Measurements from ENCODE around the gene DAB2IP. TPM values are rescaled to one million over a fixed set of nuclear protein-coding genes. Genes with fewer than 3 reads are reported as not detected.

The DAB2IP gene
- total RNA-seq, 6 donors from 2014 or later, result 61.8 to 98.0 (median 77.2) TPM

GRCh38 chr9:121658591-121658990, 7.2 kb downstream of the DAB2IP start:
- Histone ChIP-seq H3K4me1 (peaks cover 17 to 31% (median 21%) of the 10 kb centered on the region in 4 donors), H3K36me3 (no peaks in the 10 kb centered on the region), H3K27ac (peak overlapping the region in 3 of 4 donors; percentile 20 to 71 (median 67)), H3K9me3 (no peaks in the 10 kb centered on the region), H3K4me3 (peak overlapping the region in 1 of 4 donors; percentile 13), H3K27me3 (no peaks in the 10 kb centered on the region)
- TF ChIP-seq EP300 (IDR thresholded peaks at IDR 0.05) (no peak), POLR2A (IDR thresholded peaks at IDR 0.05) (no peak), POLR2AphosphoS5 (IDR thresholded peaks at IDR 0.05) (no peak)
- TF ChIP-seq, protein P1, sequence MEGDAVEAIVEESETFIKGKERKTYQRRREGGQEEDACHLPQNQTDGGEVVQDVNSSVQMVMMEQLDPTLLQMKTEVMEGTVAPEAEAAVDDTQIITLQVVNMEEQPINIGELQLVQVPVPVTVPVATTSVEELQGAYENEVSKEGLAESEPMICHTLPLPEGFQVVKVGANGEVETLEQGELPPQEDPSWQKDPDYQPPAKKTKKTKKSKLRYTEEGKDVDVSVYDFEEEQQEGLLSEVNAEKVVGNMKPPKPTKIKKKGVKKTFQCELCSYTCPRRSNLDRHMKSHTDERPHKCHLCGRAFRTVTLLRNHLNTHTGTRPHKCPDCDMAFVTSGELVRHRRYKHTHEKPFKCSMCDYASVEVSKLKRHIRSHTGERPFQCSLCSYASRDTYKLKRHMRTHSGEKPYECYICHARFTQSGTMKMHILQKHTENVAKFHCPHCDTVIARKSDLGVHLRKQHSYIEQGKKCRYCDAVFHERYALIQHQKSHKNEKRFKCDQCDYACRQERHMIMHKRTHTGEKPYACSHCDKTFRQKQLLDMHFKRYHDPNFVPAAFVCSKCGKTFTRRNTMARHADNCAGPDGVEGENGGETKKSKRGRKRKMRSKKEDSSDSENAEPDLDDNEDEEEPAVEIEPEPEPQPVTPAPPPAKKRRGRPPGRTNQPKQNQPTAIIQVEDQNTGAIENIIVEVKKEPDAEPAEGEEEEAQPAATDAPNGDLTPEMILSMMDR (IDR thresholded peaks at IDR 0.05), result no peak
- WGBS, 2 donors, result 81% methylated on average over 10 of the region's 10 CpGs
- DNase-seq (no peak), ATAC-seq (ENCODE audit: low FRiP score in 2 of 2) (no peak)

GRCh38 chr9:121660367-121660766, 8.9 kb downstream of the DAB2IP start:
- Histone ChIP-seq H3K36me3 (no peaks in the 10 kb centered on the region), H3K9me3 (no peaks in the 10 kb centered on the region), H3K4me3 (no peak overlapping the region), H3K27me3 (no peaks in the 10 kb centered on the region), H3K4me1 (peaks cover 17 to 26% (median 21%) of the 10 kb centered on the region in 4 donors), H3K27ac (no peak overlapping the region)
- DNase-seq (no peak), ATAC-seq (ENCODE audit: low FRiP score in 2 of 2) (no peak)
- TF ChIP-seq, protein P1 (IDR thresholded peaks at IDR 0.05), result no peak
- no peak for TF ChIP-seq EP300 (IDR thresholded peaks at IDR 0.05)
- no peak for TF ChIP-seq POLR2A (IDR thresholded peaks at IDR 0.05)
- TF ChIP-seq POLR2AphosphoS5 (IDR thresholded peaks at IDR 0.05), result no peak
- 74 to 82% methylated on average over 6 of the region's 6 CpGs for WGBS, 2 donors

DNA sequence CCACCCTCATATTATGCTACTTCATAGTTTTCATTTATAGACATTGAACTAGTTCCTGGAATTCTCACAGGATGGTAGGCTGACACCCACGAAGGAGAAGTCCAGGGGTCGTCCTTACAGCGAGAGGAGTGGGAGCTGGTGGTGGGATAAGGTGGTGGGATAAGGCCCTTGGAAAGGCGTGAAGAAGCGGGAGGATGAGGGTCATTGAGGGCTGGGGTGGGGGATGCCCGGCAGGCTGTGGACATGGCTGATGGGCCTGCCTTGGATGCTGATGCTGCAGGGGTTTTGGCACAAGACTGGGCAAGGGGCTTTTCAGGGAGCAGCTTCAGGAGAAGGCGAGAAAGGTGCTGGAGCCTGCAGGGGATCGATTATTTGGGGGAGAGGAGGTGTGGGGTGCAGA, 9.4 kb downstream of the DAB2IP start:
- Histone ChIP-seq H3K4me3 (no peak overlapping the region), H3K27me3 (no peaks in the 10 kb centered on the region), H3K4me1 (peaks cover 17 to 26% (median 21%) of the 10 kb centered on the region in 4 donors), H3K36me3 (no peaks in the 10 kb centered on the region), H3K9me3 (no peaks in the 10 kb centered on the region), H3K27ac (no peak overlapping the region)
- TF ChIP-seq EP300 (IDR thresholded peaks at IDR 0.05), result no peak
- no peak for TF ChIP-seq POLR2A (IDR thresholded peaks at IDR 0.05)
- no peak for TF ChIP-seq POLR2AphosphoS5 (IDR thresholded peaks at IDR 0.05)
- TF ChIP-seq, protein P1 (IDR thresholded peaks at IDR 0.05), result no peak
- DNase-seq (no peak), ATAC-seq (ENCODE audit: low FRiP score in 2 of 2) (no peak)
- WGBS, 2 donors, result 87 to 90% methylated on average over 8 of the region's 8 CpGs

- H3K27me3 ChIP-seq, result no peaks in the 10 kb centered on the region
- TF ChIP-seq EP300 (IDR thresholded peaks at IDR 0.05) (no peak), POLR2AphosphoS5 (IDR thresholded peaks at IDR 0.05) (no peak), POLR2A (IDR thresholded peaks at IDR 0.05) (no peak)
- TF ChIP-seq, protein P1 (IDR thresholded peaks at IDR 0.05), result no peak
- H3K4me3 ChIP-seq, result no peak overlapping the region
- no peaks in the 10 kb centered on the region for H3K9me3 ChIP-seq
- H3K27ac ChIP-seq, result no peak overlapping the region
- H3K4me1 ChIP-seq, result peaks cover 17 to 26% (median 21%) of the 10 kb centered on the region in 4 donors
- WGBS, 2 donors, result 92 to 100% methylated on average over 2 to 5 of the region's 5 CpGs
- ATAC-seq (ENCODE audit: low FRiP score in 2 of 2) (no peak), DNase-seq (no peak)
- H3K36me3 ChIP-seq, result no peaks in the 10 kb centered on the region
These were observed 9.9 kb downstream of the DAB2IP start for GRCh38 chr9:121661328-121661727.

DNA sequence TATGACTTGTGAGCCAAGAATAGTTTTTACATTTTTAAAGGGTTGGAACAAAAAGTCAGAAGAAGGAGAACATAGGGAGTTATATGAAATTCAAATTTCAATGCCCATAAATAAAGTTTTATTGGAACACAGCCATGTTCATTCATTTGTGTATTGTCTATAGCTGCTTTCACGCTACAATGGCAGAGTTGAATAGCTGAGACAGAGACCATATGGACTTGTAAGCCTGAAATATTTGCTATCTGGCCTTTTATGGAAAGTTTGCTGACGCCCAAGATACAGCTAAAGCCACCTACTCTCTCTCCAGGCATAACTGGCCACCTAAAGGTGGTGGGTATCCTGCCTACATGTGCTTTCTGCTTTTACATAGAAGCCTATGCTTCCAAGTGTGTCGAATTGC, 10.9 kb downstream of the DAB2IP start:
- ATAC-seq (ENCODE audit: low FRiP score in 2 of 2), result no peak
- Histone ChIP-seq H3K27ac (no peak overlapping the region), H3K4me1 (peaks cover 12 to 20% (median 15%) of the 10 kb centered on the region in 4 donors)

More for the DNA sequence above, 10.9 kb downstream of the DAB2IP start:
- DNase-seq, result no peak
- WGBS, 2 donors, result 72 to 79% methylated on average over 3 of the region's 3 CpGs
- H3K9me3 ChIP-seq, result no peaks in the 10 kb centered on the region
- no peaks in the 10 kb centered on the region for H3K27me3 ChIP-seq
- H3K36me3 ChIP-seq, result no peaks in the 10 kb centered on the region
- no peak for TF ChIP-seq POLR2A (IDR thresholded peaks at IDR 0.05)
- no peak for TF ChIP-seq POLR2AphosphoS5 (IDR thresholded peaks at IDR 0.05)
- no peak for TF ChIP-seq EP300 (IDR thresholded peaks at IDR 0.05)
- TF ChIP-seq, protein P1 (IDR thresholded peaks at IDR 0.05), result no peak
- no peak overlapping the region for H3K4me3 ChIP-seq

Data from upper lobe of left lung (tissue), 6 donors.